ENCODE results near the gene CLIC6. TPM values are rescaled to one million over a fixed set of nuclear protein-coding genes. Genes with fewer than 3 reads are reported as not detected.

The CLIC6 gene
- polyA plus RNA-seq, 1 experiment = 0.04 TPM

DNA sequence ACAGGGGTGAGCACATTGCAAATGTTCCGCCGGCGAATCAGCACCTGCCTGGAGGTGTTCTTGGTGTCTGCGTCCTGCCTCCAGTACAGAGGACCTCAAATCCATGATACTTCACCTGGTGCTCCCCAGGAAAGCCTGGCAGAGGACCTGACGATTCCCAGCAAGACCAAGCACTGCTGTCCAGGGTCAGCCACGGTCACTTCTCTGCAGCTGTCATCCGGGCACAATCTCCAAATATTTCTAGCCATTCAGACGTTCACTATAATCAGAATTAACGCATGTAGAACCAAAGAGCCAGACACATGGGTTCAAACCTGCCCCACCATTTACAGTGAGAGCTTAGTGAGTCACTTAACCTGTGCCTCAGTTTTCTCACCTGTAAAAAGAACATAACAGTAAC is 74.5 kb downstream of the CLIC6 start:
- POLR2A ChIA-PET = no interaction called here
- no peaks in the 10 kb centered on the region for H3K36me3 ChIP-seq (ENCODE audit: control insufficient read depth, insufficient read depth, low read length)

DNA sequence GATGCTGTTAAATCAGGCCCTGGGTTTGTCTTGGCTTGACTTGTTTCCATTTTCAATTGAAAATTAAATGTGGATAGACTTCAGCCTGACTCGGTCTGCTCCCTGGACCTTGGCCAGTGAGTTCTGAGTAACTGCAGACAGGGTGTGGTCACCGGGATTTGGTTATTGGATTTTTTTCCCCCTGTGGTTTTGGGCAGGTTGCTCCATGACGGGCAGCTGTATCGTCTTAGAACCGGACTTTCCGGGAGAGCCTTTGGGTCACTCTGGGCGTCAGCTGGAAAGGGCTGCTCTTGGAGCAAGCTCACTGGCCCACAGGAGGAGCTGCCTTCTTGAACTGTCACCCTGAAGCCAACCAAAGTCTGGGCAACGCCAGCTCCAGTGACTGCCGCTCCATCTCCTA is 75.0 kb downstream of the CLIC6 start:
- ChIA-PET POLR2A (no interaction called here), CTCF (interaction anchor here (0.9 to 3.2 kb wide), 11 partner anchors 14 to 1284 kb away, joined by 3 to 21 read pairs (median 4); no protein-coding TSS in a partner anchor)
- DNase-seq (ENCODE audit: low read depth) = peak; percentile 56
- TF ChIP-seq, protein P1, sequence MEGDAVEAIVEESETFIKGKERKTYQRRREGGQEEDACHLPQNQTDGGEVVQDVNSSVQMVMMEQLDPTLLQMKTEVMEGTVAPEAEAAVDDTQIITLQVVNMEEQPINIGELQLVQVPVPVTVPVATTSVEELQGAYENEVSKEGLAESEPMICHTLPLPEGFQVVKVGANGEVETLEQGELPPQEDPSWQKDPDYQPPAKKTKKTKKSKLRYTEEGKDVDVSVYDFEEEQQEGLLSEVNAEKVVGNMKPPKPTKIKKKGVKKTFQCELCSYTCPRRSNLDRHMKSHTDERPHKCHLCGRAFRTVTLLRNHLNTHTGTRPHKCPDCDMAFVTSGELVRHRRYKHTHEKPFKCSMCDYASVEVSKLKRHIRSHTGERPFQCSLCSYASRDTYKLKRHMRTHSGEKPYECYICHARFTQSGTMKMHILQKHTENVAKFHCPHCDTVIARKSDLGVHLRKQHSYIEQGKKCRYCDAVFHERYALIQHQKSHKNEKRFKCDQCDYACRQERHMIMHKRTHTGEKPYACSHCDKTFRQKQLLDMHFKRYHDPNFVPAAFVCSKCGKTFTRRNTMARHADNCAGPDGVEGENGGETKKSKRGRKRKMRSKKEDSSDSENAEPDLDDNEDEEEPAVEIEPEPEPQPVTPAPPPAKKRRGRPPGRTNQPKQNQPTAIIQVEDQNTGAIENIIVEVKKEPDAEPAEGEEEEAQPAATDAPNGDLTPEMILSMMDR (IDR thresholded peaks at IDR 0.05; ENCODE audit: insufficient read depth, low read depth, low read length) = no peak
- no peaks in the 10 kb centered on the region for H3K27me3 ChIP-seq (ENCODE audit: control insufficient read depth, insufficient read depth, low read length)
- H3K4me3 ChIP-seq (ENCODE audit: low read depth, low read length) = no peak overlapping the region
- H3K36me3 ChIP-seq (ENCODE audit: control insufficient read depth, insufficient read depth, low read length) = no peaks in the 10 kb centered on the region

More for the DNA sequence above, 74.5 kb downstream of the CLIC6 start:
- CTCF ChIA-PET = interaction anchor here (1.0 to 3.2 kb wide), 8 partner anchors 14 to 1285 kb away, joined by 3 to 21 read pairs (median 8); no protein-coding TSS in a partner anchor
- TF ChIP-seq, protein P1 (IDR thresholded peaks at IDR 0.05; ENCODE audit: insufficient read depth, low read depth, low read length) = no peak
- no peaks in the 10 kb centered on the region for H3K27me3 ChIP-seq (ENCODE audit: control insufficient read depth, insufficient read depth, low read length)
- no peak for DNase-seq (ENCODE audit: low read depth)
- no peak overlapping the region for H3K4me3 ChIP-seq (ENCODE audit: low read depth, low read length)

DNA sequence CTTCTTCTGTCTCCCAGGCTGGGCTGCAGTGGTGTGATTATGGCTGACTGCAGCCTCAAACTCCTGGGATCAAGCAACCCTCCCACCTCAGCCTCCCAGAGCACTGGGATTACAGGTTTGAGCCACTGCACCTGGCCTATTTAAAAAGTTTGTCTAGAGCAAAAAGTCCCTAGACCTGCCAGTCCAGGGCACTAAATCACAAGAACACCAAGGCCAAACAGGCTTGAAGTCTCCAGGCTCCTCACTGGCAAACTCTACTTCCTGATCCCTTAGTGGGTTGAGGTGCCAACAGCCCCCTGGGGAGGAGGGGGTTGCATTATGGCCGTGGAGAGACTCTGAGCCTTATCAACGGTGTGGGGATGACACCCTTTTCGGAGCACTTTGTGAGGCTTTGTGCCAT is 76.0 kb downstream of the CLIC6 start:
- no peaks in the 10 kb centered on the region for H3K36me3 ChIP-seq (ENCODE audit: control insufficient read depth, insufficient read depth, low read length)
- no peak overlapping the region for H3K4me3 ChIP-seq (ENCODE audit: low read depth, low read length)
- CTCF ChIA-PET = interaction anchor here (0.6 to 3.2 kb wide), 37 partner anchors 8 to 1292 kb away, joined by 3 to 21 read pairs (median 4); no protein-coding TSS in a partner anchor
- no peaks in the 10 kb centered on the region for H3K27me3 ChIP-seq (ENCODE audit: control insufficient read depth, insufficient read depth, low read length)
- TF ChIP-seq, protein P1 (IDR thresholded peaks at IDR 0.05; ENCODE audit: insufficient read depth, low read depth, low read length) = no peak
- POLR2A ChIA-PET = no interaction called here
- no peak for DNase-seq (ENCODE audit: low read depth)

DNA sequence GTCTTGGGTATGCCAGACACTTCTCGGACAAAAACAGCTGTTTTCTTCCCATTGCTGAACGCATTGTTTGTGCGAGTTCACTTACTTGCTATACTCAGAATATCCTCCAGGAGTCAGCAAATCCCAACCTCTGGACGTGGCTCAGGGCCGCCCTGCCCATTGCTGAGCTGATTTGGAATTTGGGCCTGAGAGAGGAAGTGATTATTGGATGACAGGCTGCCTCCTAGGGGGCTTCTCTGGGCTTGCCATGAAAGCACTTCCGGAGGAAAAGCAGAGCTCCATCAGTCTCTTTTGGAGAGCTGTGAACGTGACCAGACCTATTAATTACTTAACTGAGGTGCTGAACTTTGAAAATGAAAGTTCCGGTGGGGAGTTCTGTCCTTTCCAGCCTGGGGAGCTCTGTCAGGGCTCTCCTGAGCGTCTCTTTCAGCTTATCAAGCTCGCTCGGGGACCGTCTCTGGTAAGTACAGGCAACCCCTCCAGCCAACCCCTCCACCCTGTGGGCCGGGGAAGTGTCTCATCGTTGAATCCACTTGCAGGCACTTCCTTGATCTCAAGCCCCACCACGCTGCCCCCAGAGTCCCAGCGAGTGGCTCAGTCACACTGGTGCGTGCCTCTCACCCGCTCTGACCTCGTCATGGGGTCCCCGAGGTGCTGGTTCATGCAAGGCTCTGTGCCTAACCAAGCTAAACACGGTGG is 76.9 kb downstream of the CLIC6 start:
- DNase-seq (ENCODE audit: low read depth) = no peak
- Histone ChIP-seq H3K4me3 (ENCODE audit: low read depth, low read length) (no peak overlapping the region), H3K27me3 (ENCODE audit: control insufficient read depth, insufficient read depth, low read length) (no peaks in the 10 kb centered on the region), H3K36me3 (ENCODE audit: control insufficient read depth, insufficient read depth, low read length) (no peaks in the 10 kb centered on the region)
- ChIA-PET POLR2A (interaction anchor here (0.6 to 1.0 kb wide), 4 partner anchors 67 to 1285 kb away, joined by 3 to 5 read pairs (median 4); no protein-coding TSS in a partner anchor), CTCF (interaction anchor here (0.5 to 3.2 kb wide), 49 partner anchors 9 to 1291 kb away, joined by 3 to 21 read pairs (median 4); no protein-coding TSS in a partner anchor)
- TF ChIP-seq, protein P1 (IDR thresholded peaks at IDR 0.05; ENCODE audit: insufficient read depth, low read depth, low read length) = peak; percentile 87

DNA sequence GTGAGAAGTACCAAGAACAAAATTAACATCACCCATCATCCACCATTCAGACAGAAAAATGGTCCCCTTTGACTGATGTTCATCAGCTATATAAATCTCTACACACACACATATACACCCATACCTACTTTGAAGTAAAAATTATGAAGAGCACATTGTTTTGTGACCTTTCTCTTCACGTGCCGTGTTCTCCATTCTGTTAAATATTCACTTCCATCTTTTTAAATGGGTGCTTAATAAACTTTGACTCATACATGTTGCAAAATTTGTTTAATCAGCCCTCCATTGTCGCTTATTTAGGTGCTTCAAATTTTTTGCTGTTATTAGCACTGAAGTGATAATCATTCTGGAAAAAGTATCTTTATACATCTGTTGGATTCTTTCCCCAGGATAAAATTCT is 80.1 kb downstream of the CLIC6 start:
- ChIA-PET CTCF (no interaction called here), POLR2A (no interaction called here)

More for the DNA sequence above, 80.1 kb downstream of the CLIC6 start:
- no peak for DNase-seq (ENCODE audit: low read depth)
- TF ChIP-seq, protein P1 (IDR thresholded peaks at IDR 0.05; ENCODE audit: insufficient read depth, low read depth, low read length) = no peak
- H3K4me3 ChIP-seq (ENCODE audit: low read depth, low read length) = no peak overlapping the region
- no peaks in the 10 kb centered on the region for H3K27me3 ChIP-seq (ENCODE audit: control insufficient read depth, insufficient read depth, low read length)
- H3K36me3 ChIP-seq (ENCODE audit: control insufficient read depth, insufficient read depth, low read length) = no peaks in the 10 kb centered on the region

Data from BJ (cell line).